Suprapubic skin (tissue), 4 donors: ENCODE measurements around the gene MARK3.

Experiments
- EP300 ChIP-seq: sonication (generic); formaldehyde crosslinking; IDR thresholded peaks from one replicate; pipeline ENCODE4 v1.6.1; 2017; ENCODE audit warnings: antibody characterized with exemption
- POLR2A ChIP-seq, 2 donors: fragments of 450-650 bp; IDR thresholded peaks; one replicate each; pipeline ENCODE4 v1.6.1; 2017; ENCODE audit warnings: antibody characterized with exemption in 2 of 2, mild to moderate bottlenecking in 2 of 2, moderate library complexity in 2 of 2
- POLR2AphosphoS5 ChIP-seq, 3 donors: sonication (generic); formaldehyde crosslinking; IDR thresholded peaks; one replicate each; pipeline ENCODE4 v1.6.1; 2017; ENCODE audit warnings: antibody characterized with exemption in 3 of 3
- TF ChIP-seq, protein P1 (sequence below), 2 donors: fragments of 200-600 bp in 1 of 2; fragments of 450-650 bp in 1 of 2; sonication (generic) in 1 of 2; IDR thresholded peaks; one replicate each; pipeline ENCODE4 v1.5.1; 2016 to 2019; ENCODE audit warnings: antibody characterized with exemption in 2 of 2, mild to moderate bottlenecking in 1 of 2, moderate library complexity in 1 of 2

DNA sequence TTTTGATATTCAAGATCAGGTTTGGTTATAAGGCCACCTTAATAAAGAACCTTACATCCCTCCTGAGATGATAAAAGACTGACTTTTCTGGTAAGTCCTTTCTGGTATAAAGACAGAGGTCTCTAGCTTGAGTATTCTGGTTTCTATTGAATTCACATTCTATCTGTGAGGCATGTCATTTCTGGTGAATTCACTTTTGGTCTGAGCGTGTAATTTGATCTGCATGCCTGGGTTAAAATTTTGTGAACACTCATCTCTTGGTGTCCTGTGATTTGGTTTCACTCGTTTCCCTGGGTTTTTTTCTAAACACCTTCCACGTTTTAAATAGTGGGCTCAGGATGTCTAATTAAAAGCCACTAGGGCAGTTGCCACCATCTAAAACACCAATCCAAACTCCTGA lies 38.9 kb upstream of the MARK3 start:
- TF ChIP-seq EP300 (no peak), POLR2AphosphoS5 (IDR thresholded peaks at IDR 0.05) (no peak), POLR2A (IDR thresholded peaks at IDR 0.05) (no peak)
- TF ChIP-seq, protein P1, sequence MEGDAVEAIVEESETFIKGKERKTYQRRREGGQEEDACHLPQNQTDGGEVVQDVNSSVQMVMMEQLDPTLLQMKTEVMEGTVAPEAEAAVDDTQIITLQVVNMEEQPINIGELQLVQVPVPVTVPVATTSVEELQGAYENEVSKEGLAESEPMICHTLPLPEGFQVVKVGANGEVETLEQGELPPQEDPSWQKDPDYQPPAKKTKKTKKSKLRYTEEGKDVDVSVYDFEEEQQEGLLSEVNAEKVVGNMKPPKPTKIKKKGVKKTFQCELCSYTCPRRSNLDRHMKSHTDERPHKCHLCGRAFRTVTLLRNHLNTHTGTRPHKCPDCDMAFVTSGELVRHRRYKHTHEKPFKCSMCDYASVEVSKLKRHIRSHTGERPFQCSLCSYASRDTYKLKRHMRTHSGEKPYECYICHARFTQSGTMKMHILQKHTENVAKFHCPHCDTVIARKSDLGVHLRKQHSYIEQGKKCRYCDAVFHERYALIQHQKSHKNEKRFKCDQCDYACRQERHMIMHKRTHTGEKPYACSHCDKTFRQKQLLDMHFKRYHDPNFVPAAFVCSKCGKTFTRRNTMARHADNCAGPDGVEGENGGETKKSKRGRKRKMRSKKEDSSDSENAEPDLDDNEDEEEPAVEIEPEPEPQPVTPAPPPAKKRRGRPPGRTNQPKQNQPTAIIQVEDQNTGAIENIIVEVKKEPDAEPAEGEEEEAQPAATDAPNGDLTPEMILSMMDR (IDR thresholded peaks at IDR 0.05) = no peak
